PFSK-1 (cell line): ENCODE results near the gene SLC39A9.

Experiments
- FOXP2 ChIP-seq: optimal IDR thresholded peaks from 2 replicates; pipeline ENCODE3; 2011; ENCODE audit warnings: borderline replicate concordance, control low read depth, inconsistent platforms; ENCODE audit not compliant: insufficient read depth; ENCODE audit errors: extremely low read length, extremely low read depth
- POLR2AphosphoS5 ChIP-seq: IDR thresholded peaks from 2 replicates; pipeline ENCODE4 v1.6.1; 2012; ENCODE audit warnings: low read depth, mild to moderate bottlenecking, control low read depth, low read length, moderate library complexity
- REST ChIP-seq, 2 experiments: IDR thresholded peaks; 2 replicates each; pipeline versions ENCODE4 v1.6.1 to v1.8.0; 2011 to 2012; ENCODE audit warnings: low read depth in 2 of 2, low read length in 2 of 2, control low read depth in 1 of 2, inconsistent platforms in 1 of 2, mild to moderate bottlenecking in 1 of 2, moderate library complexity in 1 of 2; ENCODE audit not compliant: insufficient read depth in 1 of 2
- SIN3A ChIP-seq: IDR thresholded peaks from 2 replicates; pipeline ENCODE4 v1.6.1; 2012; ENCODE audit warnings: mild to moderate bottlenecking, low read length, moderate library complexity, borderline replicate concordance; ENCODE audit not compliant: insufficient read depth
- TAF1 ChIP-seq: IDR thresholded peaks from 2 replicates; pipeline ENCODE4 v1.6.1; 2012; ENCODE audit warnings: low read length, control low read depth, borderline replicate concordance; ENCODE audit not compliant: insufficient read depth

SLC39A9 gene

GRCh38 chr14:69430306-69430939 is 31.9 kb downstream of the SLC39A9 start:
- TF ChIP-seq TAF1 (no peak), POLR2AphosphoS5 (no peak), SIN3A (no peak), REST (IDR thresholded peaks at IDR 0.05; ENCODE audit: insufficient read depth in 1 of 2, low read depth in 2 of 2, low read length in 2 of 2) (no peak), FOXP2 (no peak)

- TF ChIP-seq SIN3A = no peak
- no peak for TF ChIP-seq REST (IDR thresholded peaks at IDR 0.05; ENCODE audit: insufficient read depth in 1 of 2, low read depth in 2 of 2, low read length in 2 of 2)
- TF ChIP-seq POLR2AphosphoS5 = no peak
- TF ChIP-seq TAF1 = no peak
- TF ChIP-seq FOXP2 = no peak
Measured at GRCh38 chr14:69432364-69432763, 33.9 kb downstream of the SLC39A9 start.

GRCh38 chr14:69439521-69440270 is 41.2 kb downstream of the SLC39A9 start:
- no peak for TF ChIP-seq REST (IDR thresholded peaks at IDR 0.05; ENCODE audit: insufficient read depth in 1 of 2, low read depth in 2 of 2, low read length in 2 of 2)

- TF ChIP-seq SIN3A = no peak
- no peak for TF ChIP-seq TAF1
- no peak for TF ChIP-seq POLR2AphosphoS5
- no peak for TF ChIP-seq FOXP2
- no peak for TF ChIP-seq REST (IDR thresholded peaks at IDR 0.05; ENCODE audit: insufficient read depth in 1 of 2, low read depth in 2 of 2, low read length in 2 of 2)
Measured at GRCh38 chr14:69441948-69442347, 43.5 kb downstream of the SLC39A9 start.

GRCh38 chr14:69443296-69443805 is 44.9 kb downstream of the SLC39A9 start:
- TF ChIP-seq TAF1 (no peak), FOXP2 (no peak), REST (IDR thresholded peaks at IDR 0.05; ENCODE audit: insufficient read depth in 1 of 2, low read depth in 2 of 2, low read length in 2 of 2) (no peak), POLR2AphosphoS5 (no peak), SIN3A (no peak)
